GM19372 (cell line): ENCODE data around the gene SLC25A38.

Experiments
- ATAC-seq: cut with Tn5 transposase; IDR thresholded peaks from one replicate; pipeline ENCODE4 v1.9.1; 2021; ENCODE audit warnings: mild to moderate bottlenecking, low read depth, moderate library complexity; ENCODE audit not compliant: unreplicated experiment

The SLC25A38 gene

GRCh38 chr3:39428745-39429201 is 45.6 kb downstream of the SLC25A38 start:
- ATAC-seq, result no peak

- no peak for ATAC-seq
Observed at GRCh38 chr3:39429466-39429865, 46.3 kb downstream of the SLC25A38 start.

- ATAC-seq, result no peak
Observed at GRCh38 chr3:39432342-39432741, 49.2 kb downstream of the SLC25A38 start.

GRCh38 chr3:39433642-39434041 is 50.5 kb downstream of the SLC25A38 start:
- no peak for ATAC-seq

GRCh38 chr3:39434574-39434973 is 51.4 kb downstream of the SLC25A38 start:
- ATAC-seq, result no peak

GRCh38 chr3:39435006-39435748 is 52.0 kb downstream of the SLC25A38 start:
- ATAC-seq, result no peak

- ATAC-seq, result no peak
Observed at GRCh38 chr3:39438880-39439279, 55.7 kb downstream of the SLC25A38 start.

- ATAC-seq, result no peak
Observed at GRCh38 chr3:39440316-39440715, 57.1 kb downstream of the SLC25A38 start.

GRCh38 chr3:39443530-39443929 is 60.4 kb downstream of the SLC25A38 start:
- ATAC-seq, result no peak

GRCh38 chr3:39445927-39446326 is 62.8 kb downstream of the SLC25A38 start:
- no peak for ATAC-seq

- no peak for ATAC-seq
Observed at GRCh38 chr3:39446444-39446843, 63.3 kb downstream of the SLC25A38 start.
